PFSK-1 (cell line): ENCODE results near the gene TMEM215.

Experiments
- FOXP2 ChIP-seq: optimal IDR thresholded peaks from 2 replicates; pipeline ENCODE3; 2011; ENCODE audit warnings: borderline replicate concordance, control low read depth, inconsistent platforms; ENCODE audit not compliant: insufficient read depth; ENCODE audit errors: extremely low read length, extremely low read depth
- POLR2AphosphoS5 ChIP-seq: IDR thresholded peaks from 2 replicates; pipeline ENCODE4 v1.6.1; 2012; ENCODE audit warnings: low read depth, mild to moderate bottlenecking, control low read depth, low read length, moderate library complexity
- SIN3A ChIP-seq: IDR thresholded peaks from 2 replicates; pipeline ENCODE4 v1.6.1; 2012; ENCODE audit warnings: mild to moderate bottlenecking, low read length, moderate library complexity, borderline replicate concordance; ENCODE audit not compliant: insufficient read depth
- TAF1 ChIP-seq: IDR thresholded peaks from 2 replicates; pipeline ENCODE4 v1.6.1; 2012; ENCODE audit warnings: low read length, control low read depth, borderline replicate concordance; ENCODE audit not compliant: insufficient read depth
- TF ChIP-seq, protein P1 (sequence below), 2 experiments: IDR thresholded peaks; 2 replicates each; pipeline versions ENCODE4 v1.6.1 to v1.8.0; 2011 to 2012; ENCODE audit warnings: low read depth in 2 of 2, low read length in 2 of 2, control low read depth in 1 of 2, inconsistent platforms in 1 of 2, mild to moderate bottlenecking in 1 of 2, moderate library complexity in 1 of 2; ENCODE audit not compliant: insufficient read depth in 1 of 2

Gene TMEM215

DNA sequence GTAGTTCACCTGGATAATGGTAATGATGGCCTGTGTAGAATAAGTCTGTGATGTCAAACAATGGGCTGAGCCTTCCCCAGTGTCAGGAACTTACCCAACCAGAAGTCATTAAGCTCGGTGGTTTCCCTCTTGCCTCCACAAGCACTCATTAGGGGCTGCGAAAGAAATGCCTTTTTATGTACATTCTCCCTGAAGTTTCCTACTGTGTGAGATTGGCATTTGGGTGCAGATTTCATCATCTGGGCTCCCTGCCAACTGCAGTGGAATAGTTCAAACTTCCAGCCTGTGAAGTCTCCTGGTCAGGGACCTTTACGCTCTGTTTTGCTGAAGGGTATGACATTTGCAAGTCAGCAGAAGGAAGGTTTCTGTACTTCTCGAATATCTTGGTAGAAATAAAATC, 41.6 kb upstream of the TMEM215 start:
- TF ChIP-seq SIN3A (no peak), FOXP2 (no peak), POLR2AphosphoS5 (no peak), TAF1 (no peak)
- TF ChIP-seq, protein P1, sequence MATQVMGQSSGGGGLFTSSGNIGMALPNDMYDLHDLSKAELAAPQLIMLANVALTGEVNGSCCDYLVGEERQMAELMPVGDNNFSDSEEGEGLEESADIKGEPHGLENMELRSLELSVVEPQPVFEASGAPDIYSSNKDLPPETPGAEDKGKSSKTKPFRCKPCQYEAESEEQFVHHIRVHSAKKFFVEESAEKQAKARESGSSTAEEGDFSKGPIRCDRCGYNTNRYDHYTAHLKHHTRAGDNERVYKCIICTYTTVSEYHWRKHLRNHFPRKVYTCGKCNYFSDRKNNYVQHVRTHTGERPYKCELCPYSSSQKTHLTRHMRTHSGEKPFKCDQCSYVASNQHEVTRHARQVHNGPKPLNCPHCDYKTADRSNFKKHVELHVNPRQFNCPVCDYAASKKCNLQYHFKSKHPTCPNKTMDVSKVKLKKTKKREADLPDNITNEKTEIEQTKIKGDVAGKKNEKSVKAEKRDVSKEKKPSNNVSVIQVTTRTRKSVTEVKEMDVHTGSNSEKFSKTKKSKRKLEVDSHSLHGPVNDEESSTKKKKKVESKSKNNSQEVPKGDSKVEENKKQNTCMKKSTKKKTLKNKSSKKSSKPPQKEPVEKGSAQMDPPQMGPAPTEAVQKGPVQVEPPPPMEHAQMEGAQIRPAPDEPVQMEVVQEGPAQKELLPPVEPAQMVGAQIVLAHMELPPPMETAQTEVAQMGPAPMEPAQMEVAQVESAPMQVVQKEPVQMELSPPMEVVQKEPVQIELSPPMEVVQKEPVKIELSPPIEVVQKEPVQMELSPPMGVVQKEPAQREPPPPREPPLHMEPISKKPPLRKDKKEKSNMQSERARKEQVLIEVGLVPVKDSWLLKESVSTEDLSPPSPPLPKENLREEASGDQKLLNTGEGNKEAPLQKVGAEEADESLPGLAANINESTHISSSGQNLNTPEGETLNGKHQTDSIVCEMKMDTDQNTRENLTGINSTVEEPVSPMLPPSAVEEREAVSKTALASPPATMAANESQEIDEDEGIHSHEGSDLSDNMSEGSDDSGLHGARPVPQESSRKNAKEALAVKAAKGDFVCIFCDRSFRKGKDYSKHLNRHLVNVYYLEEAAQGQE (IDR thresholded peaks at IDR 0.05; ENCODE audit: insufficient read depth in 1 of 2, low read depth in 2 of 2, low read length in 2 of 2), result no peak

DNA sequence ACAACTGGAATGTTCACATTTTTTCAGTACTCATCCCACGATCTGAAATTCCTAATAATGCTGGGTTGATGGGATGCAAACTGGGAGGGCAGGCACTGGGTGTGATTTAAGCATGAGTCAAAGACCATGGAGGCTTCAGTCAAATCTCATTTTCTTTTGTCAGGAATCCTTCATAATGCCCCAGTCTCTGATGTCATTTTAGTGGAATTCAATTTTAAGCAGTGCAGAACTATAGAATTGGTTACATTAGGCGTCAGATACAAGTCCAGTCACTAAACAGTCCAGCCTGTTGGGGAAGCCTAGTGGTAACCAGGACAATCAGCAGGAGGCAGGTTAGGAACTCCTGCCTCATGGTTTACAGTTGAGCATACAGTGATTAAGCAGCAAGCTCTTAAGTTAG, 41.0 kb upstream of the TMEM215 start:
- no peak for TF ChIP-seq POLR2AphosphoS5
- no peak for TF ChIP-seq SIN3A
- no peak for TF ChIP-seq TAF1
- TF ChIP-seq, protein P1 (IDR thresholded peaks at IDR 0.05; ENCODE audit: insufficient read depth in 1 of 2, low read depth in 2 of 2, low read length in 2 of 2), result no peak
- TF ChIP-seq FOXP2, result no peak

DNA sequence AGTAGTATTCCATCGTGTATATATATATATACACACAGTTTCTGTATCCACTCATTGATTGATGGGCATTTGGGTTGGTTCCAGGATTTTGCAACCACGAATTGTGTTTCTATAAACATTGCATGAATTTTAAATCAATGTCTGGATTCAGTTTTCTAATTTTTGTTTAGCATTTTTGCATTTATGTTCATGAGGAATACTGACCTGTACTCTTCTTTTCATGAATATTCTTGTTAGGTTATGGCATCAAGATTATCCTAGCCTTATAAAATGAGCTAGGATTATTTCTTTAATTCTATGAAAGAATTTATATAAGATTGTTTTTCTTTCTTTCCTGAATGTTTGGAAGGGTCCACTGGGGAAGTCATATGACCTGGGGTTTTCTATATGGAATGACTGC, 35.3 kb upstream of the TMEM215 start:
- TF ChIP-seq, protein P1 (IDR thresholded peaks at IDR 0.05; ENCODE audit: insufficient read depth in 1 of 2, low read depth in 2 of 2, low read length in 2 of 2), result no peak
- TF ChIP-seq TAF1, result no peak
- TF ChIP-seq FOXP2, result no peak
- TF ChIP-seq POLR2AphosphoS5, result no peak
- no peak for TF ChIP-seq SIN3A

DNA sequence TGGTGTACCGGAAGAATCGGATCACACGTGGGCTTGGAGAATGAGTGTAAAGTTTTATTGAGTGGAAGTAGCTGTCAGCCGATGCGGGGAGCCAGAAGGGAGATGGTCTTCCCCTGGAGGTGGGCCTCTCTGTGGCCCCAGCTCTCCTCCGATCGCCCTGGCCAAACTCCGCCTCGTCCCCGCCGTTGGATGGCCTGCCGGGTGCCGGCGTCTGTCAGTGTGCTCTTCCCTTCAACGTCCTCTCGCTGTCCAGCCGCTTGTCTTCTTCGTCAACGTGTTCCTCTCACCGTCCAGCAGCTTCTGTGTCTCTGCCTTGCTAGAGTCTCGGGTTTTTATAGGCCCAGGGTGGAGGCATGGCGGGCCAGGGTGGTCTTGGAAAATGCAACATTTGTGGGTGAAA, 27.6 kb upstream of the TMEM215 start:
- TF ChIP-seq POLR2AphosphoS5 (no peak), TAF1 (no peak), SIN3A (no peak), FOXP2 (no peak)
- TF ChIP-seq, protein P1 (IDR thresholded peaks at IDR 0.05; ENCODE audit: insufficient read depth in 1 of 2, low read depth in 2 of 2, low read length in 2 of 2), result no peak

DNA sequence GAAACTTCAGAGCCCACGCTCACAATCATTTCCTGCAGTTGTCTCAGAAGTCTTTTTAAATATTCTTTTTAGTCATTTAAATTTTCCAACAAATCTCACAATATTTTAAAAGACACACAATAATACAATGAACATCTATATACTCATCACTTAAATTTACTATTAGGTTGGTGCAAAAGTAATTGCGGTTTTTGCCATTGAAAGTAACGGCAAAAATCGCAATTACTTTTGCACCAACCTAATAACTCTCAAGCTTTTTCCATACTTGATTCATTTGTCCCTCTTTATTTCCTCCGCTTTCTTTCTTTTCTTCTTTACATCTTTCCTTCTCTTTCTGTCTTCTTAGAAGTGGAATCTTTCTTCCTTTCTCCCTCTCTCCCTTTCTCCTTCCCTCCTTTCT, 19.2 kb upstream of the TMEM215 start:
- TF ChIP-seq POLR2AphosphoS5 (no peak), TAF1 (no peak), SIN3A (no peak), FOXP2 (no peak)
- TF ChIP-seq, protein P1 (IDR thresholded peaks at IDR 0.05; ENCODE audit: insufficient read depth in 1 of 2, low read depth in 2 of 2, low read length in 2 of 2), result no peak
